Measurements from ENCODE around the gene SURF1. TPM values are rescaled to one million over a fixed set of nuclear protein-coding genes. Genes with fewer than 3 reads are reported as not detected.

The SURF1 gene
- total and polyA plus RNA-seq, 2 donors (not counting 1 experiment from before 2014, with no cell fraction given) = 44.1 to 54.5 TPM

DNA sequence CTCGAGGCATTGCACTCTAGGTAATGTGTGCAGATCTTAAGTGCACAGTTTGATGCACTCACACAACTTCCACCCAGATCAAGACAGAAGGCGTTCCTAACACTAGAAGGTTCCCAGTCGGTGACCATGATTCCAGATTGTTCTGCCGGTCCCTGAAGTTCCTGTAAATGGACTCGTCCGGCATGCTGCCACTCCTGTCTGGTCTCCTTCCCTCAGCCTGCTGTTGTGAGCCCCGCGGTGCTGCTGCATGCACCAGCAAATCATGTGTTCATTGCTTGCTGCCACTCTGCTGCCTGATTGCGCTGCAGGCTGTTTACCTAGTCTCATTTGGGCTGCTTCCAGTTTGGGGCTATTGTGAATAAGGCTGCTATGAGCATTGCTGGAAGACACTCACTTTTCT is 31.4 kb upstream of the SURF1 start:
- Mint-ChIP-seq H3K27me3 (peaks cover 8% of the 10 kb centered on the region), H3K9me3 (ENCODE audit: insufficient read depth) (no peaks in the 10 kb centered on the region), H3K4me1 (no peaks in the 10 kb centered on the region), H3K4me3 (no peak overlapping the region), H3K27ac (no peak overlapping the region)
- no peak overlapping the region for H3K4me3 ChIP-seq (ENCODE audit: control extremely low read depth in 1 of 5, extremely low read depth in 1 of 5, insufficient read depth in 1 of 5, low read depth in 2 of 5, low read length in 4 of 5)
- no peak for ATAC-seq (ENCODE audit: low read depth)
- H2AFZ ChIP-seq (ENCODE audit: insufficient read depth, low read depth, low read length, poor library complexity, severe bottlenecking) = no peak overlapping the region
- no peaks in the 10 kb centered on the region for H3K9me3 ChIP-seq (ENCODE audit: control extremely low read depth in 1 of 3, control insufficient read depth in 2 of 3, insufficient read depth in 1 of 3, low read length in 2 of 3)
- H3K79me2 ChIP-seq (ENCODE audit: control insufficient read depth, insufficient read depth, low read length) = no peaks in the 10 kb centered on the region
- H3K27ac ChIP-seq (ENCODE audit: low read length in 2 of 2) = no peak overlapping the region
- DNase-seq = no peak
- ChIA-PET CTCF (no interaction called here), POLR2A (no interaction called here)
- H3K27me3 ChIP-seq (replicated peaks in 1 of 4; ENCODE audit: control extremely low read depth in 1 of 4, control insufficient read depth in 3 of 4, insufficient read depth in 4 of 4, low read length in 3 of 4) = peaks cover 0 to 12% (median 0%) of the 10 kb centered on the region in 4 experiments
- no peak for TF ChIP-seq EZH2 (IDR thresholded peaks at IDR 0.05; ENCODE audit: borderline replicate concordance, insufficient read depth, low read depth, low read length, poor library complexity, severe bottlenecking)
- TF ChIP-seq, protein P1, sequence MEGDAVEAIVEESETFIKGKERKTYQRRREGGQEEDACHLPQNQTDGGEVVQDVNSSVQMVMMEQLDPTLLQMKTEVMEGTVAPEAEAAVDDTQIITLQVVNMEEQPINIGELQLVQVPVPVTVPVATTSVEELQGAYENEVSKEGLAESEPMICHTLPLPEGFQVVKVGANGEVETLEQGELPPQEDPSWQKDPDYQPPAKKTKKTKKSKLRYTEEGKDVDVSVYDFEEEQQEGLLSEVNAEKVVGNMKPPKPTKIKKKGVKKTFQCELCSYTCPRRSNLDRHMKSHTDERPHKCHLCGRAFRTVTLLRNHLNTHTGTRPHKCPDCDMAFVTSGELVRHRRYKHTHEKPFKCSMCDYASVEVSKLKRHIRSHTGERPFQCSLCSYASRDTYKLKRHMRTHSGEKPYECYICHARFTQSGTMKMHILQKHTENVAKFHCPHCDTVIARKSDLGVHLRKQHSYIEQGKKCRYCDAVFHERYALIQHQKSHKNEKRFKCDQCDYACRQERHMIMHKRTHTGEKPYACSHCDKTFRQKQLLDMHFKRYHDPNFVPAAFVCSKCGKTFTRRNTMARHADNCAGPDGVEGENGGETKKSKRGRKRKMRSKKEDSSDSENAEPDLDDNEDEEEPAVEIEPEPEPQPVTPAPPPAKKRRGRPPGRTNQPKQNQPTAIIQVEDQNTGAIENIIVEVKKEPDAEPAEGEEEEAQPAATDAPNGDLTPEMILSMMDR (IDR thresholded peaks at IDR 0.05) = no peak
- H3K36me3 ChIP-seq (replicated peaks in 1 of 2; ENCODE audit: control extremely low read depth in 1 of 2, control insufficient read depth in 1 of 2, extremely low read depth in 1 of 2, insufficient read depth in 2 of 2, low read length in 1 of 2) = no peaks in the 10 kb centered on the region
- no peaks in the 10 kb centered on the region for H4K20me1 ChIP-seq (ENCODE audit: control insufficient read depth, insufficient read depth, low read length, poor library complexity, severe bottlenecking)
- intact Hi-C loops (cut with micrococcal nuclease) = no loop called here
- no peak overlapping the region for H3K4me2 ChIP-seq (replicated peaks; ENCODE audit: low read depth, low read length, poor library complexity, severe bottlenecking)
- H3K9ac ChIP-seq (ENCODE audit: low read length) = no peak overlapping the region
- no peaks in the 10 kb centered on the region for H3K4me1 ChIP-seq (ENCODE audit: control insufficient read depth in 2 of 2, insufficient read depth in 2 of 2, low read length in 2 of 2)
- WGBS (ENCODE audit: insufficient coverage) = 93% methylated on average over 9 of the region's 9 CpGs

DNA sequence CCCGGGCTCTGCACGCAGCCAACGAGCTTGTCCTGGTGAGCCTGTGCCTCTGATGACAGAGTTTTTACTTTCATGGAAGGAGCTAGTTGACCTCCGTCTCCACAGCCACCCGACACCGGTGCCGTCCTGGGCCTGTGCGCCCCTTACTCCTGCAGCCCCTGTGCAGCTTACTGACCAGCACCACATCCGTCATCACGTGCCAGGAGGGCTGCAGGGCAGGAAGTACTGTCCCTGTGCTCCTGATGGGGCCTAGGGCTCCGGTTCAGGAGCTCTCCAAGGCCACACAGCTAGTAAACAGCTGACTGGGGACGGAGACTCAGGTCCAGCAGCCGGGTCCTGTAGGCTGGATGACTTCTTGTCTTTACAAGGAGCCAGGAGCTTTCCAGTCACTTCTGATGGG is 30.1 kb upstream of the SURF1 start:
- no peak overlapping the region for H3K4me3 ChIP-seq (ENCODE audit: control extremely low read depth in 1 of 5, extremely low read depth in 1 of 5, insufficient read depth in 1 of 5, low read depth in 2 of 5, low read length in 4 of 5)
- 94% methylated on average over 13 of the region's 13 CpGs for WGBS (ENCODE audit: insufficient coverage)
- Mint-ChIP-seq H3K9me3 (ENCODE audit: insufficient read depth) (no peaks in the 10 kb centered on the region), H3K27me3 (peaks cover 8% of the 10 kb centered on the region), H3K4me3 (no peak overlapping the region), H3K27ac (no peak overlapping the region), H3K4me1 (no peaks in the 10 kb centered on the region)
- H3K27me3 ChIP-seq (replicated peaks in 1 of 4; ENCODE audit: control extremely low read depth in 1 of 4, control insufficient read depth in 3 of 4, insufficient read depth in 4 of 4, low read length in 3 of 4) = peaks cover 0 to 12% (median 0%) of the 10 kb centered on the region in 4 experiments
- CTCF ChIA-PET = interaction anchor here (2.2 kb wide), 1 partner anchor 200 kb away, joined by 5 read pairs; no protein-coding TSS in a partner anchor
- POLR2A ChIA-PET = no interaction called here
- H3K27ac ChIP-seq (ENCODE audit: low read length in 2 of 2) = no peak overlapping the region
- DNase-seq (no peak), ATAC-seq (ENCODE audit: low read depth) (no peak)
- intact Hi-C loops (cut with micrococcal nuclease) = no loop called here
- no peak overlapping the region for H3K4me2 ChIP-seq (replicated peaks; ENCODE audit: low read depth, low read length, poor library complexity, severe bottlenecking)
- H3K9ac ChIP-seq (ENCODE audit: low read length) = no peak overlapping the region
- no peaks in the 10 kb centered on the region for H3K36me3 ChIP-seq (replicated peaks in 1 of 2; ENCODE audit: control extremely low read depth in 1 of 2, control insufficient read depth in 1 of 2, extremely low read depth in 1 of 2, insufficient read depth in 2 of 2, low read length in 1 of 2)
- TF ChIP-seq, protein P1 (IDR thresholded peaks at IDR 0.05) = no peak
- TF ChIP-seq EZH2 (IDR thresholded peaks at IDR 0.05; ENCODE audit: borderline replicate concordance, insufficient read depth, low read depth, low read length, poor library complexity, severe bottlenecking) = no peak
- no peaks in the 10 kb centered on the region for H3K9me3 ChIP-seq (ENCODE audit: control extremely low read depth in 1 of 3, control insufficient read depth in 2 of 3, insufficient read depth in 1 of 3, low read length in 2 of 3)
- no peaks in the 10 kb centered on the region for H3K79me2 ChIP-seq (ENCODE audit: control insufficient read depth, insufficient read depth, low read length)
- no peak overlapping the region for H2AFZ ChIP-seq (ENCODE audit: insufficient read depth, low read depth, low read length, poor library complexity, severe bottlenecking)
- no peaks in the 10 kb centered on the region for H3K4me1 ChIP-seq (ENCODE audit: control insufficient read depth in 2 of 2, insufficient read depth in 2 of 2, low read length in 2 of 2)
- H4K20me1 ChIP-seq (ENCODE audit: control insufficient read depth, insufficient read depth, low read length, poor library complexity, severe bottlenecking) = no peaks in the 10 kb centered on the region

All from B cell (primary cell).